NB4 (cell line): ENCODE results near the gene TEKT5.

ENCODE experiments used
- CTCF ChIP-seq: IDR thresholded peaks from one replicate; pipeline ENCODE4 v1.5.1; 2012; ENCODE audit warnings: low read depth, low read length
- MAX ChIP-seq: IDR thresholded peaks from 2 replicates; pipeline ENCODE4 v1.6.1; 2011; ENCODE audit warnings: low read depth, low read length
- POLR2A ChIP-seq: IDR thresholded peaks from 2 replicates; pipeline ENCODE4 v1.6.1; 2011; ENCODE audit warnings: mild to moderate bottlenecking; ENCODE audit not compliant: insufficient read length; ENCODE audit errors: extremely low read depth

GRCh38 chr16:10579965-10580882, 114.5 kb downstream of the TEKT5 start, which contains the start of gene EMP2:
- no peak for TF ChIP-seq CTCF
- no peak for TF ChIP-seq POLR2A
- TF ChIP-seq MAX, result no peak
